HG02678 (cell line): ENCODE data around the gene CLCN6.

Experiments used
- ATAC-seq: cut with Tn5 transposase; IDR thresholded peaks from one replicate; pipeline ENCODE4 v1.9.1; 2021; ENCODE audit warnings: mild to moderate bottlenecking, moderate library complexity; ENCODE audit not compliant: unreplicated experiment

Gene CLCN6

DNA sequence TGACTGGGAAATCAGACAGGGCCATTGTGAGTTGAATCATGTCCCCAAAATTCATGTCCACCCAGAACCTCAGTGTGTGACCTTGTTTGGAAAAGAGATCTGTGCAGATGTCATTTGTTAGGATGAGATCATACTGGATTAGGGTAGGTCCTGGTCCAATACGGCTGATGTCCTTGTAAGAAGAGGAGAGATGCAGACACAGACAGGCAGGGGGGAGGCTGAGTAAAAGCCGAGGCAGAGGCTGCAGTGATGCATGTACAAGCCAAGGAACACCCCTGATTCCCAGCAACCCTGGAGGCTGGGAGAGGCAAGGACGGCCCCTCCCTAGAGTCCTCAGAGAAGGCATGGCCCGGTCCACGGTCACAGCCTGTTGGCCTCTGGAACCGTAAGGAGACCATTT, 68.6 kb downstream of the CLCN6 start:
- no peak for ATAC-seq

DNA sequence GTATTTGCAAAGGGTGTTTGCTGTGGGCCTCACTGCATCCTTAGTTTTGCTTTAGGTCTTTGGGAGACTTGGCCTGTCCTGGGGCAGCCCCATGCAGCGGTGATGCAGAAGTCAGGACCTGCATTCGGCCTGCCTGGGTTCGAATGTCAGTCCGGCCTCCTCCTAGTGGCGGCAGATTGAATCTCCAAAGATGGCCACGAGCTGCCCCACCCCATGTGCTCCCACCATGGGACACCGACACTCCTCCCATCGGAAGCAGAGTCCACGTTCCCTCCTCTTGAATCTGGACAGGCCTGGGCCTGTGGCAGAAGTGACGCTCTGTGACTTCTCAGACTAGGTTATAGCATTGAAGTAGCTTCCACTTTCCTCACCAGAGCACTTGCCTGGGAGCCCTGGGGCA, 69.1 kb downstream of the CLCN6 start:
- no peak for ATAC-seq

DNA sequence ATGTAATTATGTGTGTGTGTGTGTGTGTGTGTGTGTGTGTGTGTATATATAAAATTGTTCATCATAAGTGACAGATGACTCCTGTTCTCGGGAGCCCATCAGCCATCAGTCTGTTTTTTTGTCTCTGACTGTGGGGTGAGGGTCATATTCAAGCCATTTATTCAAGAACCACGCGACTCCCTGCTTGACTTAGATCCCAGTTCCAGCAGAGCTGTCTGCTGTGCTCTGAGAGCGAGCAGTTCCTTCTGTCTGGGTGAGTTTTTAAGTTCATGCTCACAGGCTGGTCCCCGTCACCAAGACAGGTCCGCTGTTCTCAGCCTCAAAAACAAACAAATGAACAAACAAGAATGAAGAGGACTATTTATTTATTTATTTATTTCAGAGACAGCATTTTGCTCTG, 71.1 kb downstream of the CLCN6 start:
- no peak for ATAC-seq

DNA sequence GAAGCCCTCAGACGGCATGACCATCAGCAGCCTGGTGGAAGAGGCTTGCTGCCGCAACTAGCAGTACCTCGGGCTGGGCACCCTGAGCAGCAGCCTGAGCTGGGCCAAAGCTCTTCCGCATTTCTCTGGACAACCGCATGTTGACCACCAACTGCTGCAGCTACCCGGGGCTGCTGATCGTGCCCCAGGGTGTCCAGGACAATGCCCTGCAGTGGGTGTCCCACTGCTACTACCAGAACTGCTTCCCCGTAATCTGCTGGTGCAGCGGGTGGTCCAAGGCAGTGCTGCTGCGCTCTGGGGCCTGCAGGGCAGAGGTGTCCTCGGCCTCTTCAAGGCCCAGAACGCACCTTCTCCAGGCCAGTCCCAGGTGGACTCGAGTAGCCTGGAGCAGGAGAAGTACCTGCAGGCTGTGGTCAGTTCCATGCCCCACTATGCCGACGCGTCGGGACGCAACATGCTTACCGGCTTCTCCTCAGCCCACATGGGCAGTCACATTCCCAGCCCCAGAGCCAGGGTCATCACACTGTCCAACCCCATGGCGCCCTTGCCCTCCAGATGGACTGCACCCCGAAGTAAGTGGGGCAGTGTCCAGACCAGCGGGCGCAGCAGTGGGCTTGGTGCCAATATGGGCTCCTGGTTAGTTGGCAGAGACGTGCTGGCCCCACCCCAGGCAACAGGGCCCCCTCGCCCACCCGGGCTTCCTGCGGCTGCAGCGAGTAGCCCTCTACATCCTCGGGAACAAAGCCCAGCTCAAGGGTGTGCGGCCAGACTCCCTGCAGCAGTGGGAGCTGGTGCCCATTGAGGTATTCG, 72.3 kb downstream of the CLCN6 start:
- ATAC-seq, result no peak

DNA sequence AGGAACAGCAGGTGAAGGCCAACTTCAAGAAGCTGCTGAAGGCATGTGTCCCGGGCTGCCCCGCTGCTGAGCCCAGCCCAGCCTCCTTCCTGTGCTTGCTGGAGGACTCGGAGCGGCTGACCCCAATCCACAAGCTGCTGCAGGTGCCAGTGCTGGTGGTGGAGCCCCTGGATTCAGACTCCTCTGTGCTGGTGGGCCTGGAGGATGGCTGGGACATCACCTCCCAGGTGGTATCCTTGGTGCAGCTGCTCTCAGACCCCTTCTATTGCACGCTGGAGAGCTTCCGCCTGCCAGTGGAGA, 72.8 kb downstream of the CLCN6 start:
- no peak for ATAC-seq

DNA sequence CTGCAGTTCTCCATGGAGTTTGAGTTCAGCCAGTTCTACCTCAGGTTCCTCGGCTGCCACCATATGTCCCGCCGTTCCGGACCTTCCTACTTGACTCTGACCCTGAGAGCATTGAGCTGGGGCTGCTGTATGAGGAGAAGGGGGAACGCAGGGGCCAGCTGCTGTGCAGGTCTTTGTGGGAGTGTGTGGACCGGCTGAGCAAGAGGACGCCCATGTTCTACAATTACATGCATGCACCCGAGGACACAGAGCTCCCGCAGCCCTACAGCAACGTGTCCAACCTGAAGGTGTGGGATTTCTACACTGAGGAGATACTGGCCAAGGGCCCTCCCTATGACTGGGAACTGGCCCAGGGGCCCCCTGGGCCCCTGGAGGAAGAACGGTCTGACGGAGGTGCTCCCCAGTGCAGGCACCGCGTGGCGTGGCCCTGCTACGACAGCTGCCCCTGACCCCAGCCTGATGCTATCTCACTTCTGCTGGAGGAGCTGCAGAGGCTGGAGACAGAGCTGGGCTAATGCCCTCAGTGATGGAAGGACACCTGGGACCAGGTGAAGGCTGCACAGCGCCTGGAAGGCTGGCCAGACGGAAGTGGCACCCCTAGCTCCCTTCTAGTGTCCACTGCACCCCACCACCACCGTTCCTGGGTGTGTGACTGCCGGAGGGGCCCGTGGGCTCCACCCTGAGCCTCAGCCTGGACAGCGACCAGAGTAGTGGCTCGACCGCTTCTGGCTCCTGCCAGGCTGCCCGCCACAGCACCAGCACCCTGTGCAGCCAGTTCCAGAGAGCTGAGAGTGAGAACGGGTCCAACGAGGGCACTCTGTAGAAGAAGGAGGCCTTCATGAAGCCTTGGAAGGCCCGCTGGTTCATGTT, 73.6 kb downstream of the CLCN6 start:
- ATAC-seq, result no peak

DNA sequence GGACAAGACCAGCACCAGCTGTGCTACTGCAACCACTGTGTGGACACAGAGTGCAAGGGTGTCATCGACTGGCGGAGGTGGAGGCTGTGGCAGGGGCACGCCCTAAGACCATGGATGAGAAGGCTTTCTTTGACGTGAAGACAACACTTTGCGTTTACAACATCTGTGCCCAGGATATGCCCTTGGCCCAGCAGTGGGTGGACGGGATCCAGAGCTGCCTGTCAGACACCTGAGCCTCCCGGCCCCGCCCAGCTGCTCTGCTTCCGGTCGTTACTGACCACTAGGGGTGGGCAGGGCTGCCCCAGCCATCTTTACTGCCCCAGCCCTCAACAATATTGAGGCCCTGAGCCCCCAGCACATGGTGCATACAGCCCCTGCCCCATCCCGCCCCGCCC, 74.2 kb downstream of the CLCN6 start:
- ATAC-seq, result no peak

DNA sequence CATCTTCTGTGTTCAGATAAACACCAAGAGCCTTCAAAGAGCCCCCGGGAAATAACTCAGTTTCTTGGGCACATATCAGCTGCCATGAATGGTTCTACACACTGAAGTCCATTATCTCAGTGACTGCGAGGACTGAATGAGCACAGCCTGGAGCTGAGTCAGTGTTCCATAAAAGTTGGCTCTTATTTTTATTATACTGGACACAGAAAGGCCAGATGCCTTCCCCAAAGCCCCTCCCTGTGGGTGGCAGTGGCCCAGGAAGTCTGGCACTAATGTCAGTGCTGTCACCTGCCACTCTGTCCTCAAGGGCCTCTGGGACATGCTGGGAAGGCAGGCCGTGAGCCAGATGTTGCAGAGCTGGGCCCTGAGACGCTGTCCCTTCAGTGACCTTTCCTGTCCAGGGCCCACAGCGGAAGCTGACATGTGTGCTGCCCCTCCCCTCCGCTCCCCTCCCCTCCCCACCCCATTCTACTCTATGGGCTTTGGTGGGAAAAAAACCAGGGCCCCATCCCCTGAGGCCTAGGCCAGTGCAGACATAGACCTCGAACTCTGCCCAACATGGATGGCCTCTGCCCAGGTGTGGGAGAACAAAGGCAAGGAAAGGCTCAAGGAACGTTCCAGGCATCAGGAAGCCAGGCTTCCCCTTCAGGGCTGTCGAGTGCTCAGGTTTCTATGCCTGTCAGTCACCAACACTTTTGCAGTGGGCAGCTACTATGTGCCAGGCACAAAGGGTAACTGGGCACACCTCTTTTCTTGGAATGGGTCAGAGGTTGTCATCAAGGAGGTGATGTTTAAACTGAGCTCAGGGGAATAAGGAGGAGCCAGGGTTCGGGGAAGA, 75.1 kb downstream of the CLCN6 start:
- ATAC-seq, result no peak

DNA sequence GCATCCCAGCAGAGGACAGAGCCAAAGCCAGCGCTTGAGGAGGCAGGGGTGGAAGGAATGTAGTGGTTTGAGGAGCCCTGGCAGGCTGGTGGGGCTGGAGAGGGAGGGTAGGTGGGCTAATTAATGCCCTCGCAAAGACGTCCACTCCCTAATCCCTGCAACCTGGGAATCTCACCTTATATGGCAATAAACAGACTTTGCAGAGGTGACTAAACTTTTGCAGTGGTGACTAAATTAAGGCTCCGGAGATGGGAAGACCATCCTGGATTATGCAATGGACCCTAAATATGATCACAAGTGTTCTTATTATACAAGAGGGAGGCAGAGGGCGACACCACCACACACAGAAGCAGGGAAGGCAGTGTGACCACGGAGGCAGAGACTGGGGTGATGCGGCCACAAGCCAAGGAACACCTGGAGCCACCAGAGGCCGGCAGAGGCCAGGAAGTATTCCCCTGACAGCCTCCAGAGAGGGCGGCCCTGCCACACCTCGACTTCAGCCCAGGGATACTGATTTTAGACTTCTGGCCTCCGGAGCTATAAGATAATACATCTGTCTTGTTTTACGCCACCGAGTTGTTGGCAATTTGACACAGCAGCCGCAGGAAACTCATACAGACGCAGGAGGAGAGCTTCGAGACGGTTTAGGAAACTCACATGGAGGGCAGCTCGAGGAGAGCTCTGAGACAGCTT, 75.9 kb downstream of the CLCN6 start:
- no peak for ATAC-seq

DNA sequence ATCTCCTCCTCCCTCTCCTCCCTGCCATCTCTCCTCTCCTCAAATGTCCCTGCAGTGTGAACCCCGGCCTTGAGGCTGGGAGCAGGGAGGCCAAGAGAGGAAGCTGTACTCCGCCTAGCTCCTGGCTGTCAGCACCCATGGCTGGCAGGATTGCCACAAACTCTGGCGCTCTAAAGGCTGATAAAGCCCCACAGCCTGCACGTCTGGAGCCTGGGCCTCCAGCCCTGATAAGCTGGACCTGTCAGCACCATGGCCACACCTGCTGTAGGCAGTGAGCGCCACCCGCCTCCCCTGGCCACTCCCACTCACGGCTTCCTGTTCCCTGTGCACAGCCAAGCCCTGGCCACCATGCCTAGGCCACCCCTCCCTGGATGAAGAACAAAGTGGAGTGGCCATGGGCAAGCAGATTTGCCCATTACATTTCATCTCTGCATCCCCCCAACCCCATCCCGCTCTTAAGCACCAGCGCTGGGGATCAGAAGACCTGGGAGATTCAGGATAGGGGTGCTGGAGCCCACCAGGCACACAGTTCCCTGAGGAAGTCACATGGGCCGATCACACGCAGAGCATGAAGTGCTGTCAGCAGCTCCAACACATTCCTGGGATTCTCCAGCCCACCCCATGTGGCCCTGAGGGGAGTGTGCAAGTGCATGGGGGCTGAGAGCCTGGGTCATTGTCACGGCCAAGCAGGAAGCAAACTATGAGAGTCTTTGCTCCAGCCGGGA, 77.0 kb downstream of the CLCN6 start:
- no peak for ATAC-seq

DNA sequence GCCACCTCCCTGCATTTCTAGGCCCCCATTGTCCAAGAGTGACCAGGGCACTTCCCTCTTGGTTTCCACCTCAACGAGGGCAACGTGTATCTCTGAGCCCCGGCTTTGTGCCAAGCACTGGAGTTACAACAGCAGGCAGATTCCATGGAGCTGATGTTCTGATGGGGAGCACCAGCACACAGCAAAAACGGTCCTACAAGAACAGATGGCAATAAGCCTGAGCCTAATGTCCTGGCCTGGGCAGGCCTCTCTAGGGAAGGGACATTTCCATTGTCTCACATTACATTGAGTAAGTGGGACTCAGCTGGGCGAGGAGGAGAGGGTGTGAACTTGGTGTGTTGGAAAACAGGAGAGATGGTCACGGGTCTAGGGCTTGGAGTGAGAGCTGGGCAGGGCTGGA, 79.9 kb downstream of the CLCN6 start:
- ATAC-seq, result no peak

DNA sequence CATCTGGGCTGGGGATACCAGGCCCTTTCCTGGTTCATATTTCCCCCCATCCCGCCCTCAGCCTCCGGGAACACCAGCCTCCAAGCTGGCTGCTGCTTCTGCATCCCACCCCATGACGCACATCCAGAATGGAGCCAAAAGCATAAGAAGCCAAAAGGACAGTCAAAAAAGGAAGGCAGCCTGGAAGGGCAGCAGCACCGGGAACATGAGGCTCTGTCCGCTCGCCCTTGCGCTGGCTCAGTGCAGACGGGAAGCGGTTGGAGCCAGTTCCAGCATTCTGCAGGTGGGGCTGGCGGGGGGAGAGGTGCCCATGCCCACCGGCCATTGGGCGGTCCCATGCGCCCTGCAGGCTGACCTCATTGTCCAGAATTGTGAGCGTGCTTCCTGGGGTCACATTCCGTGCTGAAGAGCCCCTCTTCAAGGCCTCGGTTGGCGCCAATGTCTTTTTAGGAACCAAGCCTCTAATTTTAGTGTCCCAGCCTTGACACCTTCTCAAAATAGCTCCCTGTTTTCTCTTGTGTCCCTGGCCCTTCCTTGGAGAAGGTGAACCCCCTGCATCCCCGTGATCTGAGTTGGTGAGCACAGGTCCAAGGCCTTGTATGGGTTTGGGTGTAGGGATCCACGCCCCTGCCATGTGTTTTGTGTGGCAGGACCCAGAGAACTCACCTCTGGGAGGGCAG, 81.1 kb downstream of the CLCN6 start:
- ATAC-seq, result no peak

DNA sequence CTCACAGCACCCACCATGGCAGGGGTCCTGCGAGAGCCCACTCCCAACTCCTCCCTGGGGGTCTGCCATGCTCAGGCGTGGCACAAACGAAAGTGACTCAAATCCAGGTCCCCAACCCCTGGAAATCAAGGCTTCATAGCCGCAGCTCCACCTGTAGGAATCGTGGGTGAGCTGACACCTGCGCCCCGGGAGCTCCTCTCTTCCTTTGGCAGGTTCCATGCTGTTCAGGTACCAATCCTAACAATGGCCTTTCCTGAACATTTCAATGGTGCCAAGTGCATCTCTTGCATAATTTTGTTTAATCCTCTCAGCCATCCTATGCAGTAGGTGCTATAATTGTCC, 81.6 kb downstream of the CLCN6 start:
- no peak for ATAC-seq

DNA sequence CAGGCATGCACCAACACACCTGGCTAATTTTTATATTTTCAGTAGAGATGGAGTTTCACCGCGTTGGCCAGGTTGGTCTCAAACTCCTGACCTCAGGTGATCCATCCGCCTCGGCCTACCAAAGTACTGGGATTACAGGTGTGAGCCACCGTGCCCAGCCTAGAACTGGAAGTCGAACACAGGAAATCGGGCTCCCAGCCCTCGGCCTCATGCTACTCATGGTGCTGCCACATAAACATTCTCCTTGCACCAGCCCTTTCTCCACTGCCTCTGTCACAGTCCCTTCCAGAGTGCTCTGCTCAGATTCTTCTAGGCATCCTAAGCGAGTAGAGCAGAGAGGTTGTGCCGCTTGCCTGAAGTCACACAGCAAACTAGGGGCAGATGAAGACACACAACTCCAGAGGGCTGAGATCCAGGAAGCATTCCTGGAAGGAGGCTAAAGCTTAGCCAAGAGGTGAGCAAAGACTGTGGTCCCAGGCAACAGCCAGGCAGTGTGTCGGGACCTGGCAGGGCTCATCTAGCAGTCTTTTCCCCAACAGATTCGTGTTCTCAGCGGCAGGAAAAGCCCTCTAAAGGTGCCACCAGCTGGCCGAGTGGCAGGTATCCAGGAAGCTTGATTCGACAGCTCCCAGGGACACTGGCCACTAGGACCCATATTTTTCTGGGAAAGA, 82.3 kb downstream of the CLCN6 start:
- ATAC-seq, result no peak

DNA sequence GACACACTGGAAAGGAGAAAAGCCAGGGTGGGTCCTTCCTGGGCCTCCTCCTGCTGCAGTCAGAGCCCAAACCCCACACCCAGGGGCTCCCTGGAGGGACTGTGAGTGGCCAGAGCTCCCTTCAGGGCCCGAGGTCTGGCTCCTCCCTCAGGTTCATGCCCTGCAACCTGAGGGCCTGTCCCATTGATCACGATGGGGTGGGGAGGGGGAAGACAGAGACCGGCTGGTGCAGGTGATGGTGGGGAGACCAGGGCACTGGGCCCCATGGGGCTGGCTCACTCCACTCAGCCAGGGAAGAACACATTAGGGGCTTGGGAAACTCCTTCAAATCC, 82.9 kb downstream of the CLCN6 start:
- ATAC-seq, result no peak

DNA sequence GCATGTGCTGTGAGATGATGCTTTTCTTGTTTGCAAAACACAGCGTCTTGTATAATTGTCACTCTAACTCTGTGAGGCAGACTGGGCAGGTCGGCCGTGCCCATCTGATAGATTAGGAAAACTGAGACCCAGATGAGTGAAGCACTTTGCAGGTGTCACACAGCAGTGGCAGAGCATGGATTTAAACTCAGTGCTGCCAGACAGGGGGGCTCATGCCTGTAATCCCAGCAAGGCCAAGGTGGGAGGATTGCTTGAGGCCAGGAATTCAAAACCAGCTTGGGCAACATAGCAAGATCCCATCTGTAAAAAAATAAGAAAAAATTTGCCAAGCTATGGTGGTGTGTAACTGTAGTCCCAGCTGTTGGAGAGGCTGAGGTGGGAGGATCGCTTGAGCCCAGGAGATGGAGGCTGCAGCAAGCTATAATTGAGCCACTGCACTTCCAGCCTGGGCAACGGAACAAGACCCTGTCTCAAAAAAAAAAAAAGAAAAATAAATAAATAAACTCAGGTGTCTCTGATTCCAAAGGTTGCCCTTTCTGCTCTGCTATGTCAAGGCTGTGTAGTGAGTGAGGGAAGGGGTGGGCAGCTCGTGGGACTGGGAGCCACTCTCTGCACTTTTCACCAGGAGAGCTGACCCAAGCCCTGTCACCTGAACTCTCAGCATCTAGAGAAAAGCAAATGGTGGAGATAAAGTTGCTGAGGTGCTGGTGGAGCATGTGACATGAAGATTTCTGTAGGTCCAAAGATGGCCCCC, 85.6 kb downstream of the CLCN6 start:
- no peak for ATAC-seq
